DMS79 (cell line): ENCODE measurements around the gene PPM1L.
"Not testable (repeated sequence)": the region's sequence is repeated elsewhere in the genome, so short reads cannot be mapped to it uniquely, and the experiment has no call there.

ENCODE experiments used
- DNase-seq: peaks from one replicate; lab custom pipeline; 2025; lab: John Stamatoyannopoulos, UW

The PPM1L gene

DNA sequence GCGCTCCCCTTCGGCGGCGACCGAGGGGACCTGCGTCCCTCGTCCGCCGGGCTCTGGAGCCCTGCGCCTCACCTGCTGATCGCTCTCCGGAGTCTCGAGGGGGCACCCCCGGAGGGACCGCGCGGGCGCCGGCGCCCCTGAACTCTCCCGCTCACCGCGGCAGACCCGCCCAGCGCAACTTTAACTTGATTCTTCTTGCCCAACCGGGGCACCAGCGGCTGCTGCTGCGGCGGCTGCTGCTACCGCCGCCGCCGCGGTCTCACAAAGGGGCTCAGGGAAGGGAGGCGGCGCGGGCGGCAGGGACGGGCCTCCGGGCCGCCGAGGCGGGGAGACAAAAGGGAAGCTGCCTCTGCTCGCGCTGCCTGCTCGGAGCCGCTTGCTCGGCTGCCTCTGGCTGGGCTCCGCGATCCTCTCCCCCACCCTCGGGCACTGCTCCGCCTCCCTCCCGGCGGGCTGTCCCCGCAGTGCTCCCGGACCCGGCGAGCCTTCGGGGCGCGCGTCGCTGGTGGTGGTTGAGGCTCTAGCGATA, at the start of gene PPM1L:
PPM1L (plus strand) TSS at position 456 of the 529 bp plus-strand sequence.
- peak; percentile 38 for DNase-seq

DNA sequence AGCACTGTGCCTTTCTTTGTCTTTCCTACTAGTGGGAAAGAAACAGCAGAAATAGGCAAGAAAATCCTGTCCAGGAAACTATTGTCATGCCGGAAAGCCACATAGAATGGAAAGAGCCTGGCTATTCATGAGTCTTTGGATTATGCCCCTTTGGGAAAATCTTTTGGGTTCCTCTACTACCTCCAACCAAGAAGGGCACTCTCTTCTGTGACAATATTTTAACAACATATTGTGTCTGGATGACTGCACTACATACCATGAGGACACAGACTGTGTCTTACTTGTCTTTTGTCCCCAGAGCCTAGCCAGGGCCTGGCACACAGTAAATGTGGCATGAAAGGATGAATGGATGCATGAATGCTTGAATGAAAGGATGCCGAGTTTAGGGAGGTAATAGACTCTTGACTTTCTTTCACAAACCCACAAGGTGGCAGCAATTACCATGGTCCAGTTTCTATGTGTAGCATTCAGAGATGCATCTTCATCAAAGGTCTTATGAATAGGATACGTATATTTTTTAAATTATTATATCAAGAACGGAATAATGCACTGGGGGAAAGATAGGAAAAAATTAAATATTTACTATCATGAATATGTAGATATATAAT, 48.7 kb upstream of the PPM1L start:
- peak; percentile 56 for DNase-seq

DNA sequence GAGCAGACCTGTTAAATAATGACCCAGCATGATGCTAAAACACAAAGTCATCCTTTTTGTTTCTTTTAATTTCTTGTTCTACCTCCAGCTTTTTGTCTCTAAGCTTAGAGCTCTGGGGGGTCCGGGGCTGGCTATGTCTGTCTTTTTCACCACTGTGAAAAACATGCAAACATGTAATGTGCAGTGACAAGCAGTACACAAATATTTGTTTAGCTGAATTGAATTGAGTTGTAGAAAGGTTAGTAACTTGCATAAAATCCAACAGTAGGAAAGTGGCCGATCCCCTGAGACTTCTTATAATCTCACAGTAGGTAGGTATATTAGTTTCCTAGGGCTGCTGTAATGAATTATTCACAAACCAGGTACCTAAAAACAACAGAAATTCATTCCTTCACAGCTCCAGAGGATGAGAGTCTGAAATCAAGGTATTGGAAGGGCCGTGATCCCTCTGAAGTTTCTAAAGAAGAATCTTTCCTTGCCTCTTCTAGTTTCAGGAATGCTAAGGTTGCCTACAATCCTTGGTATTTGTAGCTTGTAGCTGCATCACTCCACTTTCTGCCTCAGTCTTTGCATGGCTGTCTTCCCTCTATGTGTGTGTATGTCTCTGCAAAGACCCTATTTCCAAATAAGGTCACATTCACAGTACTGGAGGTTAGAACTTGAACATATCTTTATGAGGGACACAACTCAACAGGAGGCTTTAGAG, 46.4 kb upstream of the PPM1L start:
- no peak for DNase-seq

DNA sequence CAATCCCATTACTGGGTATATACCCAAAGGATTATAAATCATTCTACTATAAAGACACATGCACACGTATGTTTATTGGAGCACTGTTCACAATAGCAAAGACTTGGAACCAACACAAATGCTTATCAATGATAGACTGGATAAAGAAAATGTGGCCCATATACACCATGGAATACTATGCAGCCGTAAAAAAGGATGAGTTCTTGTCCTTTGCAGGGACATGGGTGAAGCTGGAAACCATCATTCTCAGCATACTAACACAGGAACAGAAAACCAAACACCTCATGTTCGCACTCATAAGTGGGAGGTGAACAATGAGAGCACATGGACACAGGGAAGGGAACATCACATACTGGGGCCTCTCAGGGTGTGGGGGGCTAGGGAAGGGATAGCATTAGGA, 42.9 kb upstream of the PPM1L start:
- not testable (repeated sequence) for DNase-seq

DNA sequence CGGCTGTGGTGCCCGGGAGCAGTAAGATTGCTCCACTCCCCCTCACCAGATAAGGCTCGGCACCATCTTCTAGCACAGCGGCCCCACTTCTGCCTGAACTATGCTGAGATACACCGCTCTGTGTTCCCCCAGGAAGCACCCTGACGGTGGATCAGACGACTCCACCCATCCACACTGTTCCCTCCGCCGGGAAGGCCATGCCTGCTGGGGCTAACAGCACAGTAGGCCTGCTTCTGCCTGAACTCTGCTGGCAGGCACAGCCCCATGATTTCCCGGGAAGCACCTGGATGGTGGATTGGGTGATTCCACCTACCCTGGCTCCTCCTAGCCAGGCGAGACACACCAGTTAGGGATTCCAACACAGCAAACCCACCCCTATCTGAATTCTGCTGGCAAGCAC, 36.3 kb upstream of the PPM1L start:
- no peak for DNase-seq

DNA sequence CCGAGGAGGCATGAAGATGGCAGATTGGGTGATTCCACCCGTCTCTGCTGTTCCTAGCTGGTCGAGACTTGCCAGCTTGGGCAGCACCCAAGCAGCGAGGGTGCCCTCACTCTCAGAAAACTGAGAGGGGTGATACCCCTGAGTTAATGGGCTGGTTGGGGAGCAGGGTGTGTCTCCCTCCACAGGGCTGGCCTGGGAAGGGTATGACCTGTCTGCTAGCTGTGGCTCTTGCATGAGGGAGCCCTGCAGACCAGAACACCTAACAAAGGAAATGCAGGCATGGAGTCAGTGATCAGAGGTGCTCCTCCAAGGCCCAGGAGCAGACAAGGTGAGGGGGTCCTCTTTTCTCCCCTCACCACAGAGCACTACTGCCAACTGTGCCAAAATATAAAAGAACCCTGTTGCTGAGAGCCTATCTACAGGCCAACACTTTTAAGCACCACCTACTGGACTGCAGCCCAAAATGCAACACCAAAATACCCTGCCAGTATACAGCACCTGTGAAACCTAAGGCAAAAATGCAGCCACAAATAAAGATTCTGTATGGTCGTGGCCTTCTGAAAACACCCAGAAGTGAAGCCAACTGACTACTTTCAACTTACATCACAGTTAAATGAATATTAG, 35.8 kb upstream of the PPM1L start:
- DNase-seq = no peak

DNA sequence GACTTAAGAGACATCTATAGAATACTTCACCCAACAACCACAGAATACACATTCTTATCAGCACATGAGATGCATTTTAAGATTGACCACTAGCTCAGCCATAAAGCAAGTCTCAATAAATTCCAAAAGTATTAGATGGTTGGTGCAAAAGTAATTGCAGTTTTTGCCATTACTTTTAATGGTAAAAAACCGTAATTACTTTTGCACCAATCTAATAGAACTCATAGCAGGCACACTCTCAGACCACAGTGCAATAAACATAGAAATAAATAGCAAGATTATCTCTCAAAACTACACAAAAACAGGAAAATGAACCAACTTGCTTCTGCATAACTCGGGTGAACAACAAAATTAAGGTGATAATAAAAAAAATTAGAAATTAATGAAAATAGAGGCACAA, 33.7 kb upstream of the PPM1L start:
- no peak for DNase-seq

DNA sequence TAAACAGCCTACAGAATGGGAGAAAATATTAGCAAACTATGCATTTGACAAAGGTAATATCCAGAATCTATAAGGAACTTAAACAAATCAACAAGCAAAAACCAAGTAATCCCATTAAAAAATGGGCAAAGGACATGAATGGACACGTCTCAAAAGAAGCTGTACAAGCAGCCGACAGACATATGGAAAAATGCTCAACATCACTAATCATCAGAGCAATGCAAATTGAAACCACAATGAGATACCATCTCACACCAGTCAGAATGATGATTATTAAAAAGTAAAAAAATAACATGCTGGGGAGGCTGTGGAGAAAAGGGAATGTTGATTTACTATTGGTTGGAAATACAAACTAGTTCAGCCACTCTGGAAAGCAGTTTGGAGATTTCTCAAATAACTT, 30.7 kb upstream of the PPM1L start:
- no peak for DNase-seq

DNA sequence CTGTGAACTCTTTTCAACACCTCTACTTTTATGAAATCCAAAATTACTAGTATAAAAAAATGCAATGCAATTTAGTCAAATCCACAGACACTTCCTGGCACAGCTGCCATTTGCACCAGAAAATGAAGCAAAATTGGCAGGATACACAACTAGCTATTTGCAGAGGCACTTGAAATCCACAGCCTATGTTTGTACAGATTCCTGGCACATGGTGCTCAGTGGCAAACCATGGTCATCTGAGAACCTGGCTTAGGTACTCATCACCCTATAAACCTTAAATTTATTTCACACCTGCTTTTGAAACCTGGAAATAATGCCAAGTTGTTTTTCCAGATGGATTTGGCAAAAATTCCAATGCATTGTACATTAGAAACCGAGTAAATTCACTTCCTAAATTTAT, 20.2 kb upstream of the PPM1L start:
- peak; percentile 50 for DNase-seq

DNA sequence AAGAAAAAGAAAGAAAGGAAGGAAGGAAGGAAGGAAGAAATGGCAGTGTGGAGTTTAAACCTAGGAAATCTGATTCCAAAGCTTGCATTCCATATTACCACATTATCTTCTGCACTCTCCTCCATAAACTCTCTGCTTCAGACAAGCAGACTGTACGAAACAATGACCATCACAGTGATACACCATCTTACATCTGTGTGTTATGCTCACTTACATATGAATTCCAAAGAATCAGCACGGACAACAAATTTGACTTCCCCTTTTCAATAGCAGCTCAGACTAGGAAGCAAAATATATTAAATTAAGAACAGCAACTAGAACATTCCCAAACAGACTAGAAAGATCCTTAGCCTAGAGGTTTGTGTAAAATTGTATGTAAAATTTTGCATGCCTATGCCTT, 18.0 kb upstream of the PPM1L start:
- no peak for DNase-seq

DNA sequence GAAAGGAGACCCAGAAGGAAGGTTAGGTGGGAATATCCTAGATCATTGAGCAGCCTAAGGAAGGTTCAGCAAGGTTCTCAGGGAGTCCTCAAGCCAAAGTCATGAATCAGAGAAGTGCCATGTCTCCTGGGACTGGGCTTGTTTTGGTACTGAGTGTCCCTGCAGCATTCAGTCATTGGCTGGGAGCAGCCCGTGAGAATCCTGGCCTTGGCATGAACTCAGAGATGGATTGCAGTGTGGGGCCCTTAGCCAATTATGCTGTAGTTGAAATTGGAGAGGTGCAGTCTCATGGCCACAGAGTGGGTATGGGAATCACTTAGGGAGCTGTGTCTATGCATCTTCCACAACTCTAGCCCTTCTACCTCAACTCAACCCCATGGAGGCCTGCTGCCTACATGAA, 17.0 kb upstream of the PPM1L start:
- peak; percentile 60 for DNase-seq

DNA sequence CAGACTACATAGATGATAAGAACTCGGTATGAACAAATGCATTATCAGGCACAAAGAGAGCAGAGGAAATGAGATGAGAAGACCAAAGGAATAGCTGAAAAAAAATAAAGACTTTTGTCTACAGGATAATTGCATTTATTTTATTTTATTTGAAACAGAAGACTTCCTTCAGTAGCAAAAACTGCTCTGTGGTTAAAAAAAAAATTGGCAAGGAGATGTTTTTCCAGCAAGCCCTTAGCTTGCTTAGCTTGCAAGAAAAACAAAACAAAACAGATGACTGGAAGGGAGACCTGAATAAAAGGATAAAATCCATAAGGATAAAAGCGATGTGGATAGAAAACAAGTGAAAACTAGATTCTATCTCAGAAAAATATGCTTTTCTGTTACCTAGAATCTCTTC, 9.1 kb upstream of the PPM1L start:
- no peak for DNase-seq

DNA sequence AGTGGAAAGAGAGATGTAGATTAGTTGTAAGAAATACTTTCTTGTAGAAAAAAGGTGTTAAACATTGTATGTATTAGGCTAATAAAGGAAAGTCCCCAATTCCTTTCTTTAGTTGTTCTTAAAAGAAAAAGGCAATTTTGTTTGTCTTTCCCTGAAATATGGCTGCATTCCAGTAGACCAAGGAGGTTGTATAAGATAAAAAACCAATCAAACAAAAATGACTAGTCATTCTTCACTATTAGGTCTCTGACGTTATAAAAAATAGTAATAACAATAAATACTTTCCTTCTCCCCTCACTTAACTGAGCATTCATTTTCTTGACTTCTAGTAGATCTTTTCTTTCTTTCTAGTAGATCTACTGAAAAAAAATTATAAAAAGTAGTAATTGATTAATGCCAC, 8.6 kb upstream of the PPM1L start:
- DNase-seq = no peak

DNA sequence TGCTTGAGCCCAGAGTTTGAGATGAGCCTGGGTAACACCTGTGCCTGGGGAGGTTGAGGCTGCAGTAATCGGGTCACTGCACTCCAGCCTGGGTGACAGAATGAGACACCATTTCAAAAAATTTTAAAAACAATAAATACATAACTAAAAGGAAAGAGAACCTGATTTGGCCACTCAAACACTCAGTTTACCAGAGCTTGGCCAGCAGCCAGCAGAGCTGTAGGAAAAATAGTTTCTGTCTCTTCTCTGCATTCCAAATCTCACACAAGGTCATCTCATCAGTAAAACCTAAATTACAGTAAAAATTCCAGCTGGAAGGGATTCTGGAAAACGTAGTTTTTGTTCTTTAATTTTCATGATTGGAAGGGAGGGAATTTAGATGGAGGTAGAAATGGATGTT, 7.8 kb upstream of the PPM1L start:
- no peak for DNase-seq

DNA sequence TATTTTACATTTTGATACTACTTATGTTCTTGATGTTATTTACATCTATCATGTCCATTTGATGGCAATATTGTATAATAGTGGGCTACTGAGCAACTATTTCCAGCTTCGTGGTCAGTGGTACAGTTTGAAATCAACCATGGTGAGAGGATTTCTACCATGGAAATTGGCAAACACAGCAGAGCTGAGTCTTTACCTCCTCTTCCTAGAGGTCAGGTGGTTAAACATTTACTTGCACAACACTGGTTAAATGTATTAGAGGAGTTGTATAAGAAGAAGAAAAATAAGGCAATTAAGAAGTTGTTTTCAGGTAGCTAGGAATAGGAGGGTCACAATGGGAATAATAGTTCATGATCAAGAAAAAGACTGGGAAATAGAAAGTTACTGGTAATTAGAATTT, 7.2 kb upstream of the PPM1L start:
- DNase-seq = peak; percentile 10

DNA sequence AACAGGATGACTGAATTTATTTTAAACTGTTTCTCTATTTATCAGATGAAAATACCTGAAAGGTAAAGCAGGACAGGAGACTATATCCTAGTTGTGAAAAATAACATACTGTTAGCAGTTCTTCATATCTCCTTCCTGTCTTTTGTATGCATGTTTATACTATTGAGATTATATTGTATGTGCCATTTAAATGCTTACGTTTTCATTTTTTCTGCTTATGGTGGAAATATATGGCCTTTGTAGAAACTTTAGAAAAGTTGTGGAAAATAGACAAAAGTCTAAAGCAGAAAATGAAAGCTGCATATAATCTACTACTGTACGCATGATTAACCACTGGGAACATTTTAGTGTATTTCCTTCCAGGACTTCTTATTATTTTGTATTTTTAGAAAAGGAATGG, 2.1 kb upstream of the PPM1L start:
- DNase-seq = no peak

DNA sequence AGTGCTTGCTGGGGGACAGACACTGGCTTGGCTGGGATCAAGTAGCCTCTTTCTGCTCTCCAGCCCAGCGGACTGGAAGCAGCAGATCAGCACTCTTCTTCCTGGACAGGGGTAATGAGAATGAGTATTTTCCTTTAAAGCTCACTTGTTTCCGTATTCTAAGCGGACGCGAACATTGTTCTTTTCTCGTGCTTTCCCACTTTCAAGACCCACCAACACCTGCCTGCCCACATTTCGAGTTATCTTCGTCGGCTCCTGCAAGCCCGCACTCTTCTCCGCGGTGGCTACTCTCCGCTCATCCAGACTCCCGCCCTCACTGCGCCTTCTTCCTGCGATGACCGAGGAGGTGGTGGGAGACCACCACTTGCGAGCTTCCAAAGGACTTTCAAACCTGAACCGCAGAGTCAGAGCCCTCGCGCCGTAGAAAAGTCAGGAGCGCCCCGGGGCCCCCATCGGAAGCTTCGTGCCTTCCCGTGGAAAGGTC, 1.6 kb upstream of the PPM1L start:
- DNase-seq = no peak

DNA sequence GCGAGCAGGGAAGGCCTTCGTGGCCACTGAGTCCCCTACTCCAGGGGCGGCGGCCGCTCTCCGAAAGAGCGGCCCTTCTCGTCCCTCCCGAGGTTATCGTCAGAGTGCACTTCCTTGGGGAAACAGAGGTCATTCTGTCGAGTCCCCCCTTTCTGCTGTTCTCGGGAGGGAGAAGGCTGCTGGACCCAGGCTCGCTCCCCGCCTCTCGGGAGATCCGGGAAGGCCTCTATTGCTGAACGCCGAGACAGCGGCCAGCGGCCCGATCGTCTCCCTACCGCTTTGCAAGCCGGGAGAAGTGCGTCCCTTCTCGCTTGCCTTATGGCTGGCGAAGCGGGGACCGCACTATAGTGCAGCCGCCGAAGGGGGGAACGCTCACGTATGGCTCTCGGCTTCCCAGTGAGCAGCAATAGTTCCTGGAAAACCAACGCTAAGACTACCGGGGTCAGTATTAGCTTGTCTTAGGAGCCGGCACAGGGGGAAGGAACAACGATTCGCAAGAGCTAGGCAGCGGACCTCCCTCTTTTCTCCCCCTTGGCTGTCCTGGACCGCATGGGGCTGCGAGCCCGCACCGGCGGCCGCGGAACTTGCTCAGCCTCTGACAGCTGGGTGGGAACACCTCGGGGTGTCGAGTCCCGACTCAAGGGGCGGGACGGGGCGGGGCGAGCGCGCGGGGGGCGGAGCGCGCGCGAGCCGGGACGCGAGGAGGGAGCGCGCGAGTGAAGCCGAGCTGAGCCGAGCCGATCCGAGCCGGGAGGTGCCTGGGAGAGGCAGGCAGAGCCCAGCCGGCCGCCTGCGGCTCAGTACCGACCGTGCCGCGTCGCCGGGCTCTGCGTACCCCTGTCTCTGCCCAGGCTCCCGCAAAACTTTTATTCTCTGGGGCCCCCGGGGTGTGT, 930 bp upstream of the PPM1L start:
- DNase-seq = peak; percentile 81

DNA sequence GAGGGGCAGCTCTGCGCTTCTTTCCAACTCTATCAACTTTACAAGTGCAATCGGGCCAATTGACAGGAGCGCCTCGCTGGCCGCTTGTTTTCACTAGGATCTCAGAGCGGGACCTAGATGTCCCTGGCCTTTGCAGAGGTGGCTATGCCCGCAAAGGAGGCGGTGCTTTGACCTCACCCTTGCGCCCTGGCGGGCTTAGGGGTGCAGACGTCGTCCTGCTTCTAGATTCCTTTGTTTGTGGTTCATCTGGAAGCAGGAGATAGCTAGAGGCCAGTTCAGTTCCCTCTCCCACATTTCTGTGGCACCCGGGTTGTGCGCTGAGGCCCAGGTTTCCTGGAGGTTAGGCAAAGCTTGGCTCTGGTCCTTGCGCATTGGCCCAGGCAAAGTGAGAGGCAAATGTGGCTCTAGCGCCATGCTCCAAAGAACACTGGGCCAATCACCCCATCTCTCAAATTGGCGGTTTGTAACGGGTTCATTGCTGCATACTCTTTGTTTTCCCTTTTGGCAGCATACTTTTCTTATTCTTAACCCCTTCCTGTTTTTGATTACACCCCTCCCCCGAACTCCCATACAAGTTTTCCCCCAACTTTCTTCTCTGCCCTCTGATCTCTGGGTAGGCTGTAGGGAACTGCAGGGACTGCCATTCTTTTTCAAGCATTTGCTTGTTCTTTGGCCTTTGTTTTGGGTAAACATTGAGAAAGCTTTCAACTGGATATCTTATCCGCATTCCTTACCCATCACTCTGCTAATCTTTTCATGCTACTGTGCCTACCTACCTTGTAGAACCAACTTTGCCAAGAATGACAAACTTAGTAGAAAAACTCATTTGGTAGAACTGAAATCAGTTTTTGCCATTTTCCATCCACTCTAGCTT, 1.4 kb downstream of the PPM1L start:
- no peak for DNase-seq

DNA sequence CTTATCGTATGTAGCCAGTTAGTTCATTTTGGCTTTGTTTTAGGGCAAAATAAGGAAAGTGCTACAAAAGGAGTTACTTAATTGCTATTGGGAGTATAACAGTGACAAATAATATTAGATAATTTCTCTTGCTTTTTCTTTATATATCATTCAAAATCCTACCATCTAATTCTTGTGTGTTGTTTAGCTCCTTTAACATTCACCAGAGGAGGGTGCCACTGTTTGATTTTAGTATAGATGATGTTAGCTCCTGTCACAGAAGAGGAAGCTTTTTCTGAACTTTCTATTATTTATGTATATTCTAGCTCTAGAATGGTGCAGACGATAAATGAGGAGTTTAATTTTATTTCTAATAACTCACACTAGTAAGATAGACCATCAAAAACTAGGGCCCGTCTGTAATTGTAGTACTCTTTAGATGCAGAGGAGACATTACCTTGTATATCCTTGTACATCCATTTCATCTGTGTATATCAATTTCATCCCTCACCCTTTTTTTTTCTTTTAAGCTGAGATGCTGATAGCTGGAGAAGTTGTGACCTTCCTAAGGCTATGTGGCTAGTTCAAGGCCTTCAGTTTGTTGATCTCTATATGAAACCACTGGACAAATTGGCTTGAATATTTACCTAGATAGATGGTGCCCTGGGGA, 3.0 kb downstream of the PPM1L start:
- no peak for DNase-seq

DNA sequence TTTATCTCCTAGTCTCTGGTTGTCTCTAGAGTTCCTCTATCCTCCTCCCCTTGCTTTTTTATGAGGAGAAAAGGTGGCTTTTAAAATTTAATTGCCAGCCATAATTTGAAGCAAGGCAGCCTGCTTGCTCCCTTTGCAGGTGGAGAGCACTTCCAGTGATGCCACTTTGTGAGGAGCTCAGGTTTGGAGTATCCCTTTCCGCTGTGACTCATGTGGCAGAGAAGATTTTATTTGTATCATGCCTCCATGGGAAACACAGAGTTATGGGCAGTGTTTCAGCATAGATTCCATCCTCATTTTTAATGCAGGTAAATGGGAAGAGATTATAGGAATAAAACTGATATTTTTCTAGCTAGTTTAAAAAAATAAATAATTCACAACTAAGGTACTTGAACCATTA, 7.0 kb downstream of the PPM1L start:
- DNase-seq = no peak
